Raji (cell line): ENCODE data around the gene SUPT6H.

Experiments
- POLR2A ChIP-seq: IDR thresholded peaks from 2 replicates; pipeline ENCODE4 v1.6.1; 2011; ENCODE audit warnings: low read depth, low read length, control low read depth; ENCODE audit not compliant: insufficient read depth

SUPT6H gene

GRCh38 chr17:28705728-28706334 lies 43.8 kb downstream of the SUPT6H start:
- no peak for TF ChIP-seq POLR2A

GRCh38 chr17:28706471-28707338 lies 44.7 kb downstream of the SUPT6H start:
- no peak for TF ChIP-seq POLR2A

- TF ChIP-seq POLR2A: no peak
Measured at GRCh38 chr17:28707339-28707720, 45.3 kb downstream of the SUPT6H start.

DNA sequence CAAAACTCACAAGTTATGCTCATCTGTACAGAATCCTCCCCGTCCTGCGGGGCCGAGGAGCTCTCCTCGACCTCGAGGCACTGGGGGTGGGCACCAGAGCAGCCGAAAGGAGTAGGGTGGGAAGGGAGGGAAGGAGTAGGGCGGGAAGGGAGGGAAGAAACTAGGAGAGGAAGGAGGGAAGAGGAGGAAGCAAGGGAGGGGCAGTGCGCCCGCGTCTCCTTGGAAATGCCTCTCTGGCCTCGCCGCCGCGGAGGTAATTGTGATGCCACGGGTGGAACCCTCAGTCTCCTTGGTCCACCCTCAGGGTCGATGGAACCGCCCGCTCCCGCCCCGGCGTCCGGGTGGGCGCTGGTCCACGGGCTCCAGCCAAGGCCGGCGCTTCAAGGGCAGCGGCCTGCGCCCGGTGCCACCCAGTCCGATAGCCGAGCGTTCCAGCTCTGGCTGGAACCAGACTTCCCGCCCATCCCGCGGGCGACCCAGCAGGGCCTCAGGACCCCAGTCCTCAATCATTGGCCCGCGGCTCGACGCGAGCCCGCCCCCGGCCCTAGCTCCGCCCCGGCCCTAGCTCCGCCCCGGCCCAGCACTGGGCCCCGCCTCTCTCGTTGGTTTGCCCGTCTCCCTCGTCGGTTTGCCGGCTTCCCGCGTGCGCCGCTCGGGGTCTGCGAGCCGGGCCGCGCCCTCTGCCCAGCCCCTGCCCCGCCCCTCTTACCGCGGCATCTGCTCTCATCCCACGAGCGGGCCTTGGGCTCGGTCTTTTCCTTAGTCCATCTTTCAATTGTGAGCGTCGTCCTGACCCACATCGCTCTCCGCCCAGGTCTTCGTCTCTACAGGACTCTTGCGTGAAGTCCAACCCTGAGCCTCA lies 49.1 kb downstream of the SUPT6H start:
- peak; percentile 87 for TF ChIP-seq POLR2A

- TF ChIP-seq POLR2A: no peak
Measured at GRCh38 chr17:28711723-28712031, 49.7 kb downstream of the SUPT6H start, which contains the start of gene PROCA1. TSS of gene PROCA1 (minus strand) at chr17:28711888. CDS start at chr17:28711660, 228 bp downstream.

GRCh38 chr17:28712032-28712704 lies 50.2 kb downstream of the SUPT6H start:
- no peak; the same call in 1 of the 2 replicates for TF ChIP-seq POLR2A

DNA sequence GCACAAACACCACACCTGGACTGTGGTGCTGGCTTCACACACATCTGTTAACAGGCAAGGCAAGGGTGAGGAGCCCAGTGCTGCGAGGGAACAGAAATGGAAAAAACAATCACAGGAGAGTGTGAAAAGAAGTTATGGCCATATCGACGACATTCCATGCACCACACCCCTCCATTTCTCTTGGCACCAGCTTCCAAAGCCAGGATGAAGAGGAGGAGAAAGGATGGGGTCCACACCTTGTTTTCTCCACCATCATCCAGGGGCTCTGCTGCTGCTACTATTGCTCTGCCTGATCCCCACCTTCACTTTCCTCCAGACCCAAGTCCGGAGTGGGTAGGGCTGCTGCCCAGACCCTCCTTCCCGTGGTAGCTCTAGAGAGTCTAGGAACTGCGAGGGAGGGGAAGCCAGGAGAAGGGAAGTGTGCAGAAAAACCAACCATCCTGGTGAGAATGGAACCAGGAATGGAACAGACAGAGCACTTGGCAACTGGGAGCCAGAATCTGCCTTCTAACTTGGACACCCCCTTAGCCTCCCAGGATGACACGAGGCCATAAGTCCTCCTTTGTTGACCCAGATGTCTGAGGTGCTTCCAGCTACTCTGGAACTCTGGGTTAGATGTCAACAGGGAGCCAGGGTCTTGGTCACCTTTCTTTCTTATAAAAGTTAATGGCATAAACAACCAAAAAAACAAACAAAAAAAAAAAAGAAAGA lies 50.9 kb downstream of the SUPT6H start:
- no peak for TF ChIP-seq POLR2A

DNA sequence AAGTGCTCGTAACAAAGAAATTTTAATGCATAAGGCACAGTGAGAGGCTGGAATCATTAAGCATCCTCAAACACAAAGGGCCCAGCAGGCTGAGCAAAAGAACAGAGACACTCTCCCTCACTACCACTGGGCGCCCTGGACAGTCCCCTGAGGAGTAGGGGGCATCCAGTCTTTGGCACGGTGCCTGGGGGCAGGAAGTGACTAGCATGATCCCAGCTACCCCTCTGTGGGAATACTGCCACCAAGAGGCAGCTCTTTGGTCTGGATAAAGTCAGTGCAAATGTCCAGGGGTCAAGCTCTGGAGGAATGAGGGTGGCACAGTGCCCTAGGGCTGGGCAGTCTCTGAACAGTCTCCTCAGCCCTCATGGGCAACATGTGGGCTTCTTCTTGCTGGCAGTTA lies 52.3 kb downstream of the SUPT6H start:
- TF ChIP-seq POLR2A: no peak

DNA sequence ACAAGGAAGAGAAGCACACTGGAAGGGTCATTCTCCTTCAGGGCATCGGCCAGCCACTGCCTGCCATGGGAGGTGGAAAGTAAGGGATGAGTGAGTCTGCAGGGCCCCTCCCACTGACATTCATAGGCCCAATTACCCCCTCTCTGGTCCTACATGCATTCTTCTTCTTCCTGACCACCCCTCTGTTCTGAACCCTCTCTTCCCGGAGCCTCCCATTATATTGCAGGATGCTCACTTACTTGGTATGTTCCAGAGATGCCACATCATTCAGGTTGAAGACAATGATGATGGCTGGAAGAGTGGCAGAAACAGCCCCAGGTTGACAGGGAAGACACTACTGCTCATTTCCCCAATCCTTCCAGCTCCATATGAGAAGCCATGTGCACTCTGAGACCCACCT lies 53.2 kb downstream of the SUPT6H start:
- no peak for TF ChIP-seq POLR2A

GRCh38 chr17:28716740-28717577 lies 55.0 kb downstream of the SUPT6H start:
- TF ChIP-seq POLR2A: no peak

DNA sequence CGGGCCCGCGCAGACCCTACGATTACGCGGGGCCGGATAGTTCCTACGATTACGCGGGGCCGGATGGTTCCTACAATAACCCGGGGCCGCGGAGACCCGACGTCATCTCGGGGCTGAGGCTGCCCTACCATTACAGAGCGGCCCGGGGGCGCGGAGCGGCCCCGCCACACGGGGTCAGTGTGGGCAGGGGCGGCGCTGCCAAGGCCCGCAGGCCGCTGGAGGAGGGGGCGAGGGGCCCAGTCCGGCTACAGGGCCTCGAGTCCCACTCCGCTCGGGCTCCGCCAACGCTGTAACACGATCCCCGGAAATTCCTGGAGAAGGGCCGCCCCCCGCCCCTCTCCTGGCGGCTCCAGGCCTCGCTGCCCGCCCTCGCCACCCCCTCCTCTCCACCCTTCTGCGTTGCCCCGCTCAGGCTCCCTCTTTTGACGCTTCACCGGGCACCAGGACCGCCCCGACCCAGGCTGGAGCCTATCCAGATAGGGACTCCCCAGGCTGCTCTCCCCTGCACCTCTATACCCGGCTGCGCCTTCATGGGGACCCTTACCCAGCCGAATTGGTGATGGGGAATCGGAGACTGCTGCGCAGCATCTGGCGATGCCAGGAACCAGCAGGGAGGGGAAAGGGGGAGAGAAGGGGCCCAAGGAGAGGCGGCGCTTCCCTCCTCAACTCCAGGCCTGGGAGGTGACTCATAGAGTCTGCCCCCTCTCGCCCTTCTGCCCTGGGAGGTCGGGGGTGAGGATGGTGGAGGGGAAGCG lies 55.8 kb downstream of the SUPT6H start, which contains the start of gene RAB34:
TSS of gene RAB34 (minus strand) at position 291 of the 755 bp plus-strand sequence. CDS start 602 bp downstream, outside the sequence.
- no peak for TF ChIP-seq POLR2A

DNA sequence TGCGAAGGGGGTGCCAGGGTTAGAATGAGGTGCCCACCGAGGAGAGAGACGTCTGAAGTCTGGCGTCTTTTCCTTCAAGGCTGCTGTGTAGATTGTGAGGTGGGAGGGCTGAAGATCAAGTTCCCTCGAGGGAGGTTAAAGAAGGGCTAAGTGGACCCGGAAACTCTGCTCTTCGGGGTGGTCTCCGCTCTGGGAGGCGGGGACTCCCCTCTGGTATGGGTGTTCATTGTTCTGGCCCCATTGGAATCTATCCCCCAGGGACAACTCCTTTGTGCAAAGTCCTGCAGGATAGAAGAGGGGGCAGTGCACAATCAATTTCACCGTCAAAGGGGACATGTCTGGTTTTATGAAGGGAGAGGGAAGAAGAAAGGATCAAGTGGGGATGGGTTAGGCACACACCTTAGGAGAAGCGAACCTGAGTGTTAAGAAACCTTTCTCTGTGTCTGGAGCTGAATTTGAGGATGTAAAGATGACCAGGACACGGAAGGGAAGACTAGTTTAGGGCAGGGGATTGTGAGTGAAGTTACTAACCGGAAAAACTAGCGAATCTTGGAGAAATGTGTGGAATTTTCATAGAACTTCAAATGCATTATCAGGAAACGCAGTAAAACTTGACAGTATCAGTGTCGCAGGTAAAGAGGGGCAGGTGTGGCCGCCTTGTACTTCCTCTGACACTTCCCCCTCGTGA lies 56.5 kb downstream of the SUPT6H start:
- no peak for TF ChIP-seq POLR2A

GRCh38 chr17:28719021-28719433 lies 57.0 kb downstream of the SUPT6H start:
- TF ChIP-seq POLR2A: no peak
